NCI-H446 treated with DMSO at 0.1 percent for 48 hours (cell line): Measurements from ENCODE around the gene ZBTB8A.
"Not testable (repeated sequence)": the region's sequence is repeated elsewhere in the genome, so short reads cannot be mapped to it uniquely, and the experiment has no call there.

ENCODE experiments used
- DNase-seq: peaks from one replicate; lab custom pipeline; 2025; lab: John Stamatoyannopoulos, UW

ZBTB8A gene

DNA sequence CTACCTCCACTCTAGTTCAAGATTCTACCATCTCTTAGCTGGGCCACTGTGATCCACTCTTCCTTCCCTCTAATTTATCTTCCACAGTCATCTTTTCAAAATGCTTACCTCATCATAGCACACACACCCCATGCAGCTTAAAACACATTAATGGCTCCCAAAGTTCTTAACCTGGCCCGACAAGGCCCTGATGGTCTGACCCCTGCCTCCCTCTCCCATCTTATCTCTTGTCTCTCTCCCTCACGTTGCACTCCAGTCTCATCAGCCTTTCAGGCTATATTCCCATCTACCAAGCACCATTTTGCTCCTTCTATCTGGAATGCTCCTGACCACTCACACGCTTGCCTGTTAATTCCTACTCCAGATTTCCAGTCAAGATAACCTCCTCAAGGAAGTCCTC lies 2.5 kb upstream of the ZBTB8A start:
- no peak for DNase-seq

GRCh38 chr1:32539584-32540571 lies 651 bp downstream of the ZBTB8A start:
- DNase-seq: no peak

GRCh38 chr1:32540605-32541004 lies 1.4 kb downstream of the ZBTB8A start:
- DNase-seq: no peak

- no peak for DNase-seq
Observed at GRCh38 chr1:32541064-32541566, 1.9 kb downstream of the ZBTB8A start.

GRCh38 chr1:32546611-32547010 lies 7.4 kb downstream of the ZBTB8A start:
- DNase-seq: no peak

DNA sequence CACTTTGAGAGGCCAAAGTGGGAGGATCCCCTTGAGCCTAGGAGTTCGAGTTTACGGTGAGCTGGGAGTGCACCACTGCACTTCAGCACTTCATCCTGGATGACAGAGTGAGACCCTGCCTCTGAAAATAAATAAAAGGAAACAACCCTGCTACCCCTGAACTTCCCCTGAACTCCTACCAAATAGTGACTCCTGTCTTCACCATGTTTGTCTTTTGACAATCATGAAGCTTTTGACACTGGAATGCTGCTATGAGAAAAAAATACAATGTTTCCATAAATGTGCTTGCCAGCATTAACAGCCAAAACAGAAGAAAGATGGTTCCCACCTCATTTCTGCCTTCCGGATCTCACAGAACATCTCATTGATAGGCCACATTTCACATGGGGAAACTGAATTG lies 10.4 kb downstream of the ZBTB8A start:
- no peak for DNase-seq

- no peak for DNase-seq
Observed at GRCh38 chr1:32554288-32554687, 15.1 kb downstream of the ZBTB8A start.

DNA sequence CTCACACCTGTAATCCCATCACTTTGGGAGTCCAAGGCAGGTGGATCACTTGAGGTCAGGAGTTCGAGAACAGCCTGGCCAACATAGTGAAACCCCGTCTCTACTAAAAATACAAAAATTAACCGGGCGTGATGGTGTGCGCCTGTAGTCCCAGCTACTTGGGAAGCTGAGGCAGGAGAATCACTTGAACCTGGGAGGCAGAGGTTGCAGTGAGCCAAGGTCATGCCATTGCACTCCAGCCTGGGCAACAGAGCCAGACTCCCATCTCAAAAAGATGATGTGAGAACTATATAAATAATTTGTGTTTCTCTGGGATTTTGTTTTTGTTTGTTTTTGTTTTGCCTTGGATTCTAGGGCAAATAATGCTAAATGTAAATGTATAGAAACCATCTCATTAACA lies 17.8 kb downstream of the ZBTB8A start:
- not testable (repeated sequence) for DNase-seq

DNA sequence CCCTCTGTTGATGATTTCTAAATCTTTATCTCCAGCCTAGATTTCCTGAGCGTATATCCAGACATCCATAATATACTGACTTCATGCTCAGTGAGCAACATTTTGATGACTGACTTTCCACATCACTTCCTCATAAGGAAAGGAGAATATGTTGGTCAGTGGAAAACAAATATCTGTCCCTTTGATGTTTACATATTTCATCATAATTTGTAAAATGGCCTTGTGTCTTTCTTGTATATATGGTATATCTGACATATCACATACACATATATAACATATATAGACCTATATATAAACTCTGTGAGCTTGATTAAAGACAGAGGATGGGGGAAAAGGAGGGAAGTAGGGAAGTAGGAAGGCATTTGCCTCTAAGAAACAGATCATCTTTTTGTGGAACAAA lies 18.6 kb downstream of the ZBTB8A start:
- DNase-seq: no peak

DNA sequence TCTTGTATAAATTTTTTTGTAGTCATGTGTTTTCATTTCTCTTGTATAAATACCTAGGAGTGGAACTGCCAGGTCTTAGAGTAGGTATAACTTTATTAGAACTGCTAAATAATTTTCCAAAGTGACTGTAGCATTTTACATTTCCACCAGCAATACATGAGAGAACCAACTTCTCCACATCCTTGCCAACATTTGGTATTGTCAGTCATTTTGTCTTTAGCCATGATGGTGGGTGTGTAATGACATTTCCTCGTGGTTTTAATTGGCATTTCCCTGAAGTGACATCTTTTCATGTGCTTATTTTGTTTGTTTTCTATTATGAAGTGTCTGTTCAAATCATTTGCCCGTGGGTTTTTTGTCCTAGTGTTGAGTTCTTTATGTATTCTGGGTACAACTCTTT lies 29.7 kb downstream of the ZBTB8A start:
- DNase-seq: no peak

GRCh38 chr1:32580348-32581017 lies 41.3 kb downstream of the ZBTB8A start:
- no peak for DNase-seq

GRCh38 chr1:32592943-32593342 lies 53.7 kb downstream of the ZBTB8A start:
- DNase-seq: no peak

DNA sequence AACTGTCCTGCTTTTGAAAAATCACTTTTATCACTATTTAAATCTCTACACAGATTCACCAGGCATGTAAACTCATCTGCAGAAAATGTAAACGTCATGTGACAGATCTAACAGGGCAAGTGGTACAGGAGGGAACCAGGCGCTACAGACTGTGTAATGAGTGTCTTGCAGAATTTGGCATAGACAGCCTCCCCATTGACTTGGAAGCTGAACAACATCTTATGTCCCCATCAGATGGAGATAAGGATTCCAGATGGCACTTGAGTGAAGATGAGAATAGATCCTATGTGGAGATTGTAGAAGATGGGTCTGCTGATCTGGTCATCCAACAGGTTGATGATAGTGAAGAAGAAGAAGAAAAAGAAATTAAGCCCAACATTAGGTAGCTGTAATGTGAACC lies 60.8 kb downstream of the ZBTB8A start:
- no peak for DNase-seq

GRCh38 chr1:32605711-32606424 lies 66.6 kb downstream of the ZBTB8A start:
- no peak for DNase-seq

DNA sequence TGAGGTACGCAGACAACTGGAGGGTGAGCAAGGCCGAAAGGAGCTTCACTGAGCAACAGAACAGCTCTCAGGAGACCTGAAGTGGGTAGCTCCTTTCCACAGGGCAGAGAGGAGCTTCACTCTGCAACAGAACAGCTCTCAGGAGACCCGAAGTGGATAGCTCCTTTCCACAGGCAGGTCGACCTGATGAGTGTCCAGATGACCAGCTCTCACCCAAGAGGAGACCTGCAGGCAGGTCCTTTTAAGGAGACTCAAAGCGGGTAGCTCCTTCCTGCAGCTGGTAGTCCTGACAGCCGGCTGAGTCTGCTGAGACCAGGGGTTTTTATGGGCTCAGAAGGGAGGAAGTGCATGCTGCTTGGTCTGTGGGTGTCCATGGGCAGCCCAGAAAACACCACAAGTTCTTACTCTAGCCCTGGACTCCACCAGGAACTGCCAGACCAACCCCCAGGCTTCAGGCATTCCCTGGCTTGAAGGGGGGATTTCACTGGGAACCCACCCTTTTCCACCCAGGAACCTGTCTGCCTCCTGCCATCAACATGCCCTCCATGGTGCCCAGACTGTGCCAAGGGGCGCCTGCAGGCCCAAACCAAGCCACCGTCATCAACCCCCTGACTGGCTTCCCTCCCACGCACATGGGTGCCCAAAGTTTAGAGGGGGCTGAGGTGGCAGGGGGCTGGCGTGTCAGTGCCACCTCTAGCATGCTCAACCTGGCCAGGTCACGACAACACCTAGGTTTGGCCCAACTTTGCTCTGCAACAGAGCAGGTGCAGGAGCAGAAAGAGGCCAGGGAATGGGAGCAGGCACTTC lies 67.5 kb downstream of the ZBTB8A start:
- DNase-seq: no peak

- DNase-seq: no peak
Observed at GRCh38 chr1:32609180-32609579, 70.0 kb downstream of the ZBTB8A start.

- no peak for DNase-seq
Observed at GRCh38 chr1:32611859-32612188, 72.6 kb downstream of the ZBTB8A start.

- DNase-seq: peak; percentile 18
Observed at GRCh38 chr1:32612189-32612881, 73.1 kb downstream of the ZBTB8A start.

DNA sequence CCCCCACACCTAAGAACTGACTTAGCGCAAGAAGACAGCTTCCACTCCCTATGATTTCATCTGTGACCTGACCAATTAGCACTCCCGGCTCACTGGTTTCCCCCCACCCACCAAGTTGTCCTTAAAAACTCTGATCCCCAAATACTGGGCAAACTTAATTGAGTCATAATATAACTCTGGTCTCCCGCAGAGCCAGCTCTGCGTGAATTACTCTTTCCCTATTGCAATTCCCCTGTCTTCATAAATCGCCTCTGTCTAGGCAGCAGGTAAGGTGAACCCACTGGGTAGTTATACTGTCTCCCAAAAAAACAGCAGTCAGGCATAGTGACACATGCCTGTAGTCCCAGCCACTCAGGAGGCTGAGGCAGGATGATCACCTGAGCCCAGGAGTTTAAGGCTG lies 74.2 kb downstream of the ZBTB8A start:
- DNase-seq: no peak

DNA sequence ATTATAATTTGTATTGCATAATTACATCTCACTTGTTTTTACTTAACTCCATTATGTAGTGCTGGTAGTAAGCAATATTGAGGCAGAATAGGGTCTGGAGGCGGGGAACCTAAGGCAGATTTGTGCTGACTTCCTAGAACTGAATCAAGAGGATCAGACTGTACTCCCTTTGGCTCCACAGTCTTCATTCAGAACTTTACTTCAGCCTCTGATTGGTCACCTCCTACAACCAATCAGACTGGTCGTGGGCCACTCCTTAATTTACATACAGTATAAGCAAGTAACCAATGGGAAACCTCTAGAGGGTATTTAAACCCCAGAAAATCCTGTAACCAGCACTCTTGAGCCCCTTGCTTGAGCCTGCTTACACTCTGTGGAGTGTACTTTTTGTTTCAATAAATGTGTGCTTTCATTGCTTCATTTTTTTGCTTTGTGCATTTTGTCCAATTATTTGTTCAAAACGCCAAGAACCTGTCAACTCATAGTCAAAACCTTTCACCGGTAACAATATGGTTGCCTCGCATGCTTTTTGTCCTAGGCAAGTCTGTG lies 79.5 kb downstream of the ZBTB8A start:
- no peak for DNase-seq
